ENCODE measurements around the gene LHX6. TPM values are rescaled to one million over a fixed set of nuclear protein-coding genes. Genes with fewer than 3 reads are reported as not detected.
A peak's percentile ranks its signal among the peaks of the same experiment; 100 is the strongest.

The LHX6 gene
- total and polyA plus RNA-seq, 2 experiments from 2014 or later, result not detected

GRCh38 chr9:122227575-122227900 lies 1.2 kb downstream of the LHX6 start:
- peaks cover 79% of the 10 kb centered on the region for H3K27me3 ChIP-seq (replicated peaks; ENCODE audit: insufficient read depth)
- no peak for DNase-seq
- 19 to 33% methylated on average over 10 of the region's 10 CpGs for WGBS, 2 experiments (ENCODE audit: low coverage in 1 of 2, low lambda C conversion rate in 2 of 2, missing lambda C conversion rate in 2 of 2)

GRCh38 chr9:122226758-122227574 lies 1.8 kb downstream of the LHX6 start:
- Histone ChIP-seq H3K27ac (no peak overlapping the region), H3F3A (ENCODE audit: insufficient read depth) (peaks cover 9% of the 10 kb centered on the region), H3K36me3 (ENCODE audit: low read depth) (no peaks in the 10 kb centered on the region), H3K4me2 (ENCODE audit: unreplicated experiment) (no peak overlapping the region), H3K9me3 (ENCODE audit: low read depth) (no peaks in the 10 kb centered on the region), H3K79me2 (ENCODE audit: insufficient read depth) (no peaks in the 10 kb centered on the region), H3K4me3 (no peak overlapping the region), H3K9me2 (ENCODE audit: insufficient read depth) (no peaks in the 10 kb centered on the region), H4K20me1 (ENCODE audit: insufficient read depth) (no peaks in the 10 kb centered on the region), H3K4me1 (ENCODE audit: insufficient read depth) (peaks cover 3% of the 10 kb centered on the region; the same call in 1 of the 2 replicates), H2AFZ (no peak overlapping the region), H3K9ac (no peak overlapping the region), H3K27me3 (replicated peaks; ENCODE audit: insufficient read depth) (peaks cover 85% of the 10 kb centered on the region)
- TF ChIP-seq EZH2 (IDR thresholded peaks at IDR 0.05; ENCODE audit: insufficient read depth, poor library complexity, severe bottlenecking), result no peak
- no peak for TF ChIP-seq EZH2phosphoT487 (IDR thresholded peaks at IDR 0.05; ENCODE audit: insufficient read depth, low read depth)
- in situ Hi-C loops (cut with MboI), result no loop called here
- WGBS, 2 experiments (ENCODE audit: low coverage in 1 of 2, low lambda C conversion rate in 2 of 2, missing lambda C conversion rate in 2 of 2), result 7 to 10% methylated on average over 47 to 52 of the region's 59 CpGs
- no peak for DNase-seq

More at GRCh38 chr9:122227575-122227900, 1.2 kb downstream of the LHX6 start:
- H3K9me2 ChIP-seq (ENCODE audit: insufficient read depth), result no peaks in the 10 kb centered on the region
- TF ChIP-seq EZH2phosphoT487 (IDR thresholded peaks at IDR 0.05; ENCODE audit: insufficient read depth, low read depth) (peak; percentile 78; the same call in 1 of the 2 replicates), EZH2 (IDR thresholded peaks at IDR 0.05; ENCODE audit: insufficient read depth, poor library complexity, severe bottlenecking) (peak; percentile 99)
- H3K9ac ChIP-seq, result no peak overlapping the region
- in situ Hi-C loops (cut with MboI), result no loop called here
- no peaks in the 10 kb centered on the region for H3K36me3 ChIP-seq (ENCODE audit: low read depth)
- H3K79me2 ChIP-seq (ENCODE audit: insufficient read depth), result no peaks in the 10 kb centered on the region
- no peak overlapping the region for H2AFZ ChIP-seq
- peaks cover 3% of the 10 kb centered on the region; the same call in 1 of the 2 replicates for H3K4me1 ChIP-seq (ENCODE audit: insufficient read depth)
- H3K4me2 ChIP-seq (ENCODE audit: unreplicated experiment), result no peak overlapping the region
- no peak overlapping the region for H3K27ac ChIP-seq
- H4K20me1 ChIP-seq (ENCODE audit: insufficient read depth), result no peaks in the 10 kb centered on the region
- no peak overlapping the region for H3K4me3 ChIP-seq
- H3K9me3 ChIP-seq (ENCODE audit: low read depth), result no peaks in the 10 kb centered on the region
- H3F3A ChIP-seq (ENCODE audit: insufficient read depth), result peaks cover 9% of the 10 kb centered on the region

GRCh38 chr9:122226142-122226757 lies 2.5 kb downstream of the LHX6 start:
- Histone ChIP-seq H3K27ac (no peak overlapping the region), H3K36me3 (ENCODE audit: low read depth) (no peaks in the 10 kb centered on the region), H3K4me2 (ENCODE audit: unreplicated experiment) (no peak overlapping the region), H3K27me3 (replicated peaks; ENCODE audit: insufficient read depth) (peaks cover 87% of the 10 kb centered on the region), H3K9me2 (ENCODE audit: insufficient read depth) (no peaks in the 10 kb centered on the region), H3K9ac (no peak overlapping the region), H3F3A (ENCODE audit: insufficient read depth) (peaks cover 9% of the 10 kb centered on the region), H3K9me3 (ENCODE audit: low read depth) (no peaks in the 10 kb centered on the region), H3K4me3 (no peak overlapping the region), H4K20me1 (ENCODE audit: insufficient read depth) (no peaks in the 10 kb centered on the region), H2AFZ (no peak overlapping the region; the same call in 1 of the 2 replicates), H3K79me2 (ENCODE audit: insufficient read depth) (no peaks in the 10 kb centered on the region), H3K4me1 (ENCODE audit: insufficient read depth) (peaks cover 3% of the 10 kb centered on the region; the same call in 1 of the 2 replicates)
- TF ChIP-seq EZH2 (IDR thresholded peaks at IDR 0.05; ENCODE audit: insufficient read depth, poor library complexity, severe bottlenecking) (peak; percentile 27), EZH2phosphoT487 (IDR thresholded peaks at IDR 0.05; ENCODE audit: insufficient read depth, low read depth) (peak; percentile 48)
- 2 to 5% methylated on average over 38 to 51 of the region's 51 CpGs for WGBS, 2 experiments (ENCODE audit: low coverage in 1 of 2, low lambda C conversion rate in 2 of 2, missing lambda C conversion rate in 2 of 2)
- DNase-seq, result no peak
- in situ Hi-C loops (cut with MboI), result no loop called here

- no peaks in the 10 kb centered on the region for H3K9me3 ChIP-seq (ENCODE audit: low read depth)
- H3K27ac ChIP-seq, result no peak overlapping the region
- peaks cover 9% of the 10 kb centered on the region for H3F3A ChIP-seq (ENCODE audit: insufficient read depth)
- WGBS, 2 experiments (ENCODE audit: low coverage in 1 of 2, low lambda C conversion rate in 2 of 2, missing lambda C conversion rate in 2 of 2), result 48 to 51% methylated on average over 46 to 48 of the region's 51 CpGs
- H3K4me3 ChIP-seq, result no peak overlapping the region
- peak; percentile 22 for DNase-seq
- no peaks in the 10 kb centered on the region for H3K79me2 ChIP-seq (ENCODE audit: insufficient read depth)
- in situ Hi-C loops (cut with MboI), result no loop called here
- peaks cover 94% of the 10 kb centered on the region for H3K27me3 ChIP-seq (replicated peaks; ENCODE audit: insufficient read depth)
- no peak for TF ChIP-seq EZH2 (IDR thresholded peaks at IDR 0.05; ENCODE audit: insufficient read depth, poor library complexity, severe bottlenecking)
- no peak for TF ChIP-seq EZH2phosphoT487 (IDR thresholded peaks at IDR 0.05; ENCODE audit: insufficient read depth, low read depth)
- peaks cover 3% of the 10 kb centered on the region; the same call in 1 of the 2 replicates for H3K4me1 ChIP-seq (ENCODE audit: insufficient read depth)
- H3K9ac ChIP-seq, result no peak overlapping the region
- no peaks in the 10 kb centered on the region for H3K9me2 ChIP-seq (ENCODE audit: insufficient read depth)
- no peak overlapping the region; the same call in 1 of the 2 replicates for H2AFZ ChIP-seq
- no peaks in the 10 kb centered on the region for H3K36me3 ChIP-seq (ENCODE audit: low read depth)
- no peak overlapping the region for H3K4me2 ChIP-seq (ENCODE audit: unreplicated experiment)
- no peaks in the 10 kb centered on the region for H4K20me1 ChIP-seq (ENCODE audit: insufficient read depth)
Observed at GRCh38 chr9:122225312-122226141, 3.2 kb downstream of the LHX6 start.
